Naive thymus-derived CD4-positive, alpha-beta T cell (primary cell): ENCODE results near the gene LBH. TPM values are rescaled to one million over a fixed set of nuclear protein-coding genes. Genes with fewer than 3 reads are reported as not detected.

Experiments used
- ATAC-seq: fragments of 150-1000 bp; cut with Tn5 transposase; 2 replicates; pipeline ENCODE4 v1.10.0; 2021; ENCODE audit warnings: mild to moderate bottlenecking, moderate library complexity
- CTCF ChIA-PET: fragments of 350-600 bp; sonication (Branson Sonifier 250); formaldehyde crosslinking; loops from one replicate; lab custom pipeline; 2021; ENCODE audit warnings: antibody characterized with exemption; lab: Charles Lee
- POLR2A ChIA-PET: fragments of 350-600 bp; sonication (Branson Sonifier 250); formaldehyde crosslinking; loops from one replicate; lab custom pipeline; 2021; ENCODE audit warnings: antibody characterized with exemption, inconsistent platforms; lab: Charles Lee
- DNase-seq, 9 donors: peaks; one replicate each; pipeline versions ENCODE4 v3.0.0 to v3.0.0-alpha.2; 2020 to 2022; ENCODE audit warnings: mixed read lengths in 1 of 9
- H3K27ac ChIP-seq: one replicate; pipeline ENCODE4 v1.7.0; 2013; ENCODE audit warnings: mild to moderate bottlenecking, low read depth, low read length, moderate library complexity
- H3K27me3 ChIP-seq, 2 donors: one replicate each; pipeline ENCODE4 v1.7.0; 2013; ENCODE audit warnings: low read length in 2 of 2, mild to moderate bottlenecking in 2 of 2, moderate library complexity in 2 of 2; ENCODE audit not compliant: control insufficient read depth in 2 of 2, insufficient read depth in 2 of 2
- H3K36me3 ChIP-seq, 3 experiments: 1 replicate in 2 of 3; 2 replicates in 1 of 3; pipeline ENCODE4 v1.7.0; 2013; ENCODE audit warnings: low read length in 3 of 3, mild to moderate bottlenecking in 3 of 3, moderate library complexity in 1 of 3; ENCODE audit not compliant: insufficient read depth in 3 of 3, control insufficient read depth in 2 of 3
- H3K4me1 ChIP-seq, 2 donors: one replicate each; pipeline ENCODE4 v1.7.0; 2013; ENCODE audit warnings: low read length in 2 of 2, mild to moderate bottlenecking in 2 of 2, moderate library complexity in 1 of 2; ENCODE audit not compliant: control insufficient read depth in 2 of 2, insufficient read depth in 2 of 2
- H3K4me3 ChIP-seq: 2 replicates; pipeline ENCODE4 v1.7.0; 2013; ENCODE audit warnings: mild to moderate bottlenecking, low read length
- H3K9me3 ChIP-seq, 3 experiments: 1 replicate in 2 of 3; 2 replicates in 1 of 3; pipeline ENCODE4 v1.7.0; 2013; ENCODE audit warnings: low read length in 3 of 3; ENCODE audit not compliant: control insufficient read depth in 2 of 3
- H3K27ac Mint-ChIP-seq, 9 donors: one replicate each; pipeline ENCODE4 v1.8.0; 2020 to 2022; ENCODE audit warnings: mixed read lengths in 9 of 9, mild to moderate bottlenecking in 8 of 9, moderate library complexity in 5 of 9, inconsistent platforms in 2 of 9
- H3K27me3 Mint-ChIP-seq, 5 donors: one replicate each; pipeline ENCODE4 v1.8.0; 2021 to 2022; ENCODE audit warnings: mixed read lengths in 5 of 5, mild to moderate bottlenecking in 1 of 5
- H3K36me3 Mint-ChIP-seq, 5 donors: one replicate each; pipeline ENCODE4 v1.8.0; 2020 to 2022; ENCODE audit warnings: mixed read lengths in 5 of 5, mild to moderate bottlenecking in 3 of 5, inconsistent platforms in 1 of 5
- H3K4me1 Mint-ChIP-seq, 7 donors: one replicate each; pipeline ENCODE4 v1.8.0; 2020 to 2022; ENCODE audit warnings: mixed read lengths in 7 of 7, mild to moderate bottlenecking in 3 of 7, inconsistent platforms in 1 of 7
- H3K4me3 Mint-ChIP-seq, 10 donors: one replicate each; pipeline ENCODE4 v1.8.0; 2020 to 2022; ENCODE audit warnings: mild to moderate bottlenecking in 10 of 10, mixed read lengths in 10 of 10, moderate library complexity in 6 of 10, inconsistent platforms in 2 of 10
- H3K9me3 Mint-ChIP-seq, 11 donors: one replicate each; pipeline ENCODE4 v1.8.0; 2020 to 2022; ENCODE audit warnings: mixed read lengths in 11 of 11, mild to moderate bottlenecking in 4 of 11, inconsistent platforms in 1 of 11, moderate library complexity in 1 of 11
- intact Hi-C, 2 donors: fragments of 100-400 bp; cut with micrococcal nuclease; formaldehyde crosslinking; loops; one replicate each; pipeline ENCODE4 v1.15.1; 2023
- polyA plus RNA-seq, 2 donors: library from polyadenylated mRNA; unstranded; fragments of 300-500 nt; fragmentation: Illumina TruSeq; gene quantifications; one replicate each; pipeline ENCODE4 v1.2.3, GENCODE V29; 2021
- total RNA-seq, 6 experiments: library from RNA in 5 of 6; stranded (reverse) in 5 of 6; gene quantifications; 1 replicate in 5 of 6; 2 replicates in 1 of 6; pipeline ENCODE4 v1.2.3 and lab custom pipeline; 2021 to 2026

The LBH gene
- total and polyA plus RNA-seq, 7 experiments from 2014 or later: 146 to 517 (median 269) TPM

GRCh38 chr2:30237239-30237965 lies 6.1 kb downstream of the LBH start:
- ChIA-PET POLR2A (interaction anchor here (0.6 to 29.5 kb wide), 8 partner anchors 14 to 232 kb away, joined by 4 to 901 read pairs (median 156); partner anchors contain the start of genes LBH and YPEL5), CTCF (interaction anchor here (0.6 to 22.8 kb wide), 10 partner anchors 9 to 238 kb away, joined by 3 to 220 read pairs (median 3); no protein-coding TSS in a partner anchor)
- peak overlapping the region; percentile 34 to 98 (median 94) for H3K4me3 Mint-ChIP-seq
- Histone ChIP-seq H3K4me1 (peaks cover 65 to 72% of the 10 kb centered on the region in 2 donors), H3K36me3 (peaks cover 8 to 69% (median 23%) of the 10 kb centered on the region in 3 experiments), H3K27ac (peak overlapping the region; percentile 97), H3K27me3 (no peaks in the 10 kb centered on the region), H3K9me3 (no peaks in the 10 kb centered on the region), H3K4me3 (peak overlapping the region; percentile 75)
- H3K27ac Mint-ChIP-seq: peak overlapping the region; percentile 72 to 100 (median 91)
- peaks cover 59 to 87% (median 78%) of the 10 kb centered on the region in 7 donors for H3K4me1 Mint-ChIP-seq
- H3K36me3 Mint-ChIP-seq: peaks cover 20 to 70% (median 63%) of the 10 kb centered on the region in 5 donors
- peak in 1 of 9 donors; percentile 22 for DNase-seq
- H3K27me3 Mint-ChIP-seq: no peaks in the 10 kb centered on the region
- intact Hi-C loops: loop anchor here in 1 of 2 donors (10.0 kb wide), 1 partner anchor 467 kb away; no protein-coding TSS in a partner anchor
- H3K9me3 Mint-ChIP-seq: no peaks in the 10 kb centered on the region
- no peak for ATAC-seq

GRCh38 chr2:30237966-30238800 lies 6.8 kb downstream of the LBH start:
- intact Hi-C loops: loop anchor here in 1 of 2 donors (2.0 to 10.0 kb wide), 2 partner anchors 237 to 467 kb away; no protein-coding TSS in a partner anchor
- POLR2A ChIA-PET: interaction anchor here (0.6 to 29.5 kb wide), 13 partner anchors 15 to 231 kb away, joined by 3 to 901 read pairs (median 4); partner anchors contain the start of genes LBH and YPEL5
- no peaks in the 10 kb centered on the region for H3K9me3 ChIP-seq
- no peak for DNase-seq
- H3K27ac ChIP-seq: peak overlapping the region; percentile 97
- H3K27me3 ChIP-seq: no peaks in the 10 kb centered on the region
- peaks cover 67 to 95% (median 86%) of the 10 kb centered on the region in 7 donors for H3K4me1 Mint-ChIP-seq
- peaks cover 20 to 74% (median 70%) of the 10 kb centered on the region in 5 donors for H3K36me3 Mint-ChIP-seq
- no peaks in the 10 kb centered on the region for H3K27me3 Mint-ChIP-seq
- no peak for ATAC-seq
- peaks cover 72 to 77% of the 10 kb centered on the region in 2 donors for H3K4me1 ChIP-seq
- H3K36me3 ChIP-seq: peaks cover 14 to 63% (median 23%) of the 10 kb centered on the region in 3 experiments
- CTCF ChIA-PET: interaction anchor here (0.9 to 22.8 kb wide), 14 partner anchors 8 to 474 kb away, joined by 3 to 220 read pairs (median 7); partner anchors contain the start of gene LBH
- peak overlapping the region; percentile 75 to 98 (median 94) for H3K4me3 Mint-ChIP-seq
- no peaks in the 10 kb centered on the region for H3K9me3 Mint-ChIP-seq
- H3K4me3 ChIP-seq: peak overlapping the region; percentile 75
- peak overlapping the region; percentile 56 to 100 (median 91) for H3K27ac Mint-ChIP-seq

GRCh38 chr2:30239308-30239985 lies 8.1 kb downstream of the LBH start:
- Histone ChIP-seq H3K27ac (peak overlapping the region; percentile 97), H3K27me3 (no peaks in the 10 kb centered on the region), H3K4me1 (peaks cover 75 to 87% of the 10 kb centered on the region in 2 donors), H3K9me3 (no peaks in the 10 kb centered on the region), H3K36me3 (peaks cover 17 to 56% (median 23%) of the 10 kb centered on the region in 3 experiments), H3K4me3 (peak overlapping the region; percentile 45)
- Mint-ChIP-seq H3K4me1 (peaks cover 68 to 97% (median 89%) of the 10 kb centered on the region in 7 donors), H3K9me3 (no peaks in the 10 kb centered on the region), H3K4me3 (peak overlapping the region; percentile 65 to 98 (median 92)), H3K36me3 (peaks cover 20 to 72% (median 58%) of the 10 kb centered on the region in 5 donors), H3K27me3 (no peaks in the 10 kb centered on the region), H3K27ac (peak overlapping the region; percentile 61 to 100 (median 90))
- DNase-seq: peak; percentile 55 to 79 (median 74)
- intact Hi-C loops: loop anchor here (1.0 to 10.0 kb wide), 9 partner anchors 8 to 465 kb away; partner anchors contain the start of gene LBH (in 1 of the 2)
- POLR2A ChIA-PET: interaction anchor here (0.6 to 29.5 kb wide), 9 partner anchors 16 to 1860 kb away, joined by 3 to 901 read pairs (median 3); partner anchors contain the start of gene LBH
- peak; percentile 88 for ATAC-seq
- CTCF ChIA-PET: interaction anchor here (0.6 to 22.8 kb wide), 23 partner anchors 8 to 472 kb away, joined by 3 to 220 read pairs (median 4); partner anchors contain the start of gene LBH

- H3K36me3 Mint-ChIP-seq: peaks cover 20 to 65% (median 53%) of the 10 kb centered on the region in 5 donors
- peak overlapping the region; percentile 16 to 100 (median 90) for H3K27ac Mint-ChIP-seq
- H3K36me3 ChIP-seq: peaks cover 17 to 52% (median 17%) of the 10 kb centered on the region in 3 experiments
Observed at GRCh38 chr2:30239986-30240752, 8.8 kb downstream of the LBH start.

GRCh38 chr2:30243231-30243630 lies 11.9 kb downstream of the LBH start:
- POLR2A ChIA-PET: interaction anchor here (0.6 to 42.6 kb wide), 5 partner anchors 6 to 45 kb away, joined by 3 to 901 read pairs (median 5); partner anchors contain the start of gene LBH
- H3K4me3 ChIP-seq: no peak overlapping the region
- peaks cover 6 to 36% (median 17%) of the 10 kb centered on the region in 3 experiments for H3K36me3 ChIP-seq
- H3K9me3 Mint-ChIP-seq: no peaks in the 10 kb centered on the region
- peak overlapping the region; percentile 57 for H3K27ac ChIP-seq
- intact Hi-C loops: no loop called here
- peaks cover 14 to 61% (median 50%) of the 10 kb centered on the region in 5 donors for H3K36me3 Mint-ChIP-seq
- H3K27me3 ChIP-seq: no peaks in the 10 kb centered on the region
- H3K9me3 ChIP-seq: no peaks in the 10 kb centered on the region
- DNase-seq (no peak), ATAC-seq (no peak)
- peak overlapping the region in 8 of 9 donors; percentile 38 to 100 (median 86) for H3K27ac Mint-ChIP-seq
- H3K27me3 Mint-ChIP-seq: no peaks in the 10 kb centered on the region
- peaks cover 65 to 97% (median 89%) of the 10 kb centered on the region in 7 donors for H3K4me1 Mint-ChIP-seq
- peak overlapping the region in 9 of 10 donors; percentile 53 to 98 (median 62) for H3K4me3 Mint-ChIP-seq
- CTCF ChIA-PET: interaction anchor here (0.7 to 3.6 kb wide), 6 partner anchors 9 to 181 kb away, joined by 3 to 19 read pairs (median 4); no protein-coding TSS in a partner anchor
- H3K4me1 ChIP-seq: peaks cover 62 to 82% of the 10 kb centered on the region in 2 donors

More at GRCh38 chr2:30239986-30240752, 8.8 kb downstream of the LBH start:
- Histone ChIP-seq H3K9me3 (no peaks in the 10 kb centered on the region), H3K27ac (peak overlapping the region; percentile 97), H3K4me3 (peak overlapping the region; percentile 45), H3K4me1 (peaks cover 68 to 85% of the 10 kb centered on the region in 2 donors), H3K27me3 (no peaks in the 10 kb centered on the region)
- Mint-ChIP-seq H3K9me3 (no peaks in the 10 kb centered on the region), H3K4me3 (peak overlapping the region; percentile 59 to 98 (median 92)), H3K4me1 (peaks cover 71 to 97% (median 89%) of the 10 kb centered on the region in 7 donors), H3K27me3 (no peaks in the 10 kb centered on the region)
- CTCF ChIA-PET: interaction anchor here (0.6 to 22.8 kb wide), 17 partner anchors 10 to 472 kb away, joined by 3 to 220 read pairs (median 6); partner anchors contain the start of gene LBH
- POLR2A ChIA-PET: interaction anchor here (0.7 to 29.5 kb wide), 8 partner anchors 8 to 393 kb away, joined by 3 to 901 read pairs (median 4); partner anchors contain the start of genes LBH and YPEL5
- no peak for ATAC-seq
- intact Hi-C loops: loop anchor here (1.0 to 10.0 kb wide), 9 partner anchors 9 to 465 kb away; partner anchors contain the start of gene LBH (in 1 of the 2)
- no peak for DNase-seq
